GM21447 (cell line): ENCODE data around the gene MAN1A1.
"Not testable (repeated sequence)": the region's sequence is repeated elsewhere in the genome, so short reads cannot be mapped to it uniquely, and the experiment has no call there.

Source experiments
- ATAC-seq: cut with Tn5 transposase; IDR thresholded peaks from one replicate; pipeline ENCODE4 v1.9.1; 2021; ENCODE audit not compliant: unreplicated experiment

MAN1A1 gene

GRCh38 chr6:119349361-119350201 is at the start of gene MAN1A1:
Gene MAN1A1 (minus strand): TSS chr6:119349761. CDS start chr6:119349065, 696 bp downstream.
- peak; percentile 63 for ATAC-seq

GRCh38 chr6:119395192-119395591 is 45.6 kb upstream of the MAN1A1 start:
- ATAC-seq = peak; percentile 71

- no peak for ATAC-seq
These were observed 40.8 kb upstream of the MAN1A1 start for GRCh38 chr6:119390247-119390793.

- no peak for ATAC-seq
These were observed 36.4 kb upstream of the MAN1A1 start for GRCh38 chr6:119385994-119386393.

GRCh38 chr6:119384444-119384843 is 34.9 kb upstream of the MAN1A1 start:
- ATAC-seq = no peak

GRCh38 chr6:119379809-119380208 is 30.2 kb upstream of the MAN1A1 start:
- ATAC-seq = no peak

GRCh38 chr6:119377043-119377442 is 27.5 kb upstream of the MAN1A1 start:
- ATAC-seq = not testable (repeated sequence)

- no peak for ATAC-seq
These were observed 20.5 kb upstream of the MAN1A1 start for GRCh38 chr6:119370080-119370479.

GRCh38 chr6:119368921-119369320 is 19.4 kb upstream of the MAN1A1 start:
- ATAC-seq = no peak

GRCh38 chr6:119361209-119361608 is 11.6 kb upstream of the MAN1A1 start:
- ATAC-seq = no peak

GRCh38 chr6:119360262-119360915 is 10.8 kb upstream of the MAN1A1 start:
- no peak for ATAC-seq

- ATAC-seq = no peak
These were observed 6.3 kb upstream of the MAN1A1 start for GRCh38 chr6:119355890-119356289.

GRCh38 chr6:119355157-119355556 is 5.6 kb upstream of the MAN1A1 start:
- no peak for ATAC-seq

- ATAC-seq = no peak
These were observed 4.1 kb upstream of the MAN1A1 start for GRCh38 chr6:119353696-119354095.

GRCh38 chr6:119352001-119352400 is 2.4 kb upstream of the MAN1A1 start:
- no peak for ATAC-seq

- ATAC-seq = no peak
These were observed 1.4 kb upstream of the MAN1A1 start for GRCh38 chr6:119350952-119351372.

GRCh38 chr6:119350202-119350951 is 816 bp upstream of the MAN1A1 start:
- ATAC-seq = peak; percentile 13

- peak; percentile 4 for ATAC-seq
These were observed 707 bp downstream of the MAN1A1 start for GRCh38 chr6:119348748-119349360.

- peak; percentile 35 for ATAC-seq
These were observed 1.3 kb downstream of the MAN1A1 start for GRCh38 chr6:119348096-119348747.

- peak; percentile 25 for ATAC-seq
These were observed 2.0 kb downstream of the MAN1A1 start for GRCh38 chr6:119347466-119348095.
